Calu3 (cell line): ENCODE data around the gene CNGB1. TPM values are rescaled to one million over a fixed set of nuclear protein-coding genes. Genes with fewer than 3 reads are reported as not detected.
"Not testable (repeated sequence)": the region's sequence is repeated elsewhere in the genome, so short reads cannot be mapped to it uniquely, and the experiment has no call there.

ENCODE experiments used
- BruUV-seq: library from RNA; stranded (reverse); fragments of 400-500 nt; replicated peaks from 2 replicates; lab custom pipeline; 2021; lab: Mats Ljungman, UMichigan
- CTCF ChIA-PET: fragments of 300-600 bp; sonication (Branson Sonifier 250); formaldehyde crosslinking; loops from one replicate; lab custom pipeline; 2022; ENCODE audit warnings: antibody characterized with exemption; lab: Charles Lee
- DNase-seq: peaks from one replicate; pipeline ENCODE4 v3.0.0; 2022
- H3K27ac Mint-ChIP-seq: one replicate; pipeline ENCODE4 v1.8.0; 2022; ENCODE audit warnings: mixed read lengths; ENCODE audit not compliant: unreplicated experiment
- H3K27me3 Mint-ChIP-seq: one replicate; pipeline ENCODE4 v1.8.0; 2022; ENCODE audit warnings: mixed read lengths; ENCODE audit not compliant: unreplicated experiment
- H3K36me3 Mint-ChIP-seq: one replicate; pipeline ENCODE4 v1.8.0; 2022; ENCODE audit warnings: mild to moderate bottlenecking, moderate library complexity, mixed read lengths; ENCODE audit not compliant: insufficient read depth, unreplicated experiment
- H3K4me1 Mint-ChIP-seq: one replicate; pipeline ENCODE4 v1.8.0; 2022; ENCODE audit warnings: mild to moderate bottlenecking, low read depth, mixed read lengths; ENCODE audit not compliant: unreplicated experiment
- H3K4me3 Mint-ChIP-seq: one replicate; pipeline ENCODE4 v1.8.0; 2022; ENCODE audit warnings: mild to moderate bottlenecking, low read depth, moderate library complexity, mixed read lengths; ENCODE audit not compliant: unreplicated experiment
- H3K9me3 Mint-ChIP-seq: one replicate; pipeline ENCODE4 v1.8.0; 2022; ENCODE audit warnings: low read depth, mixed read lengths; ENCODE audit not compliant: unreplicated experiment
- intact Hi-C: fragments of 100-400 bp; cut with micrococcal nuclease; formaldehyde crosslinking; loops from one replicate; pipeline ENCODE4 v1.10.0; 2022; ENCODE audit not compliant: unreplicated experiment
- total RNA-seq: library from RNA; stranded (reverse); gene quantifications from 2 replicates; pipeline ENCODE4 v1.2.3, GENCODE V29; 2022
- TF ChIP-seq, protein P1 (sequence below): fragments of 200-600 bp; IDR thresholded peaks from one replicate; pipeline ENCODE4 v1.8.0; 2022; ENCODE audit warnings: antibody characterized with exemption; ENCODE audit not compliant: unreplicated experiment

CNGB1 gene
- total RNA-seq, 1 experiment from 2014 or later, result 0.19 TPM

DNA sequence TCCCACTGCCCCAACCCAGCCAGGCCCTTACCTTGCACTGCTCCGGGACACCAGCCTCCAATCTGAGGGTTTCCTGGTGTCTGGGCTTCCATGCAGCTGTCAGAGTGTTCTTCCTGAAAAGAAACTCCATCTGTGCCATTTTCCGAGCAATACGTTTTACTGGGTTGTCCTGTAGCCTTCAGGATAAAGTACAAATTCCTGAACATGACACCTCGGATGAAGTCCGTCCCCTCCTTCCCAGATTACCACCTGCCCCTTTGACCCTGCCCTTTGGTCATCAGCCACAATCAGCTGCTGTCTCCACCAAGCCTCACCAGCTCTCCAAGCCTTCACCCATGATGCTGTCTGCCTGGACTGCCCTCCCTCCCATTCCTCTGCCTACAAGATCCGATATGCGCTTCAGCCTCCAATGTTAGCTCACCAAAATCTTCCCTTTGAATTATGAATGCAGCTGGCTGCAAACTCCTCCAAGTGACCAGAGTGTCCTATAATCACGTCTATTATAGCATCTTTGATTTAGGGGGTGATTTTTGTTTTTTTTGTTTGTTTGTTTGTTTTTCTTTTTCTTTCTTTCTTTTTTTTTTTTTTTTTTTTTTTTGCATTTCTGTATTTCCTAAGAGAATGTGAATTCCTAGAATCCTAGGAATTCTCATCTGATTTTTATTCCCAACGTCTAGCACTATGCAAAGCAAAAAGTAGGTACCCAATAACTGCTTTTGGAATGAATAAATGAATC is 108.1 kb downstream of the CNGB1 start:
- Mint-ChIP-seq H3K4me3 (no peak overlapping the region), H3K4me1 (peaks cover 14% of the 10 kb centered on the region), H3K36me3 (no peaks in the 10 kb centered on the region), H3K27ac (no peak overlapping the region), H3K27me3 (no peaks in the 10 kb centered on the region), H3K9me3 (no peaks in the 10 kb centered on the region)
- TF ChIP-seq, protein P1, sequence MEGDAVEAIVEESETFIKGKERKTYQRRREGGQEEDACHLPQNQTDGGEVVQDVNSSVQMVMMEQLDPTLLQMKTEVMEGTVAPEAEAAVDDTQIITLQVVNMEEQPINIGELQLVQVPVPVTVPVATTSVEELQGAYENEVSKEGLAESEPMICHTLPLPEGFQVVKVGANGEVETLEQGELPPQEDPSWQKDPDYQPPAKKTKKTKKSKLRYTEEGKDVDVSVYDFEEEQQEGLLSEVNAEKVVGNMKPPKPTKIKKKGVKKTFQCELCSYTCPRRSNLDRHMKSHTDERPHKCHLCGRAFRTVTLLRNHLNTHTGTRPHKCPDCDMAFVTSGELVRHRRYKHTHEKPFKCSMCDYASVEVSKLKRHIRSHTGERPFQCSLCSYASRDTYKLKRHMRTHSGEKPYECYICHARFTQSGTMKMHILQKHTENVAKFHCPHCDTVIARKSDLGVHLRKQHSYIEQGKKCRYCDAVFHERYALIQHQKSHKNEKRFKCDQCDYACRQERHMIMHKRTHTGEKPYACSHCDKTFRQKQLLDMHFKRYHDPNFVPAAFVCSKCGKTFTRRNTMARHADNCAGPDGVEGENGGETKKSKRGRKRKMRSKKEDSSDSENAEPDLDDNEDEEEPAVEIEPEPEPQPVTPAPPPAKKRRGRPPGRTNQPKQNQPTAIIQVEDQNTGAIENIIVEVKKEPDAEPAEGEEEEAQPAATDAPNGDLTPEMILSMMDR, result no peak
- no TSS peak for BruUV-seq
- CTCF ChIA-PET, result interaction anchor here (0.5 to 2.3 kb wide), 15 partner anchors 16 to 502 kb away, joined by 3 to 38 read pairs (median 5); no protein-coding TSS in a partner anchor
- DNase-seq, result no peak
- intact Hi-C loops, result loop anchor here (1.0 to 2.0 kb wide), 2 partner anchors 68 to 106 kb away; no protein-coding TSS in a partner anchor

DNA sequence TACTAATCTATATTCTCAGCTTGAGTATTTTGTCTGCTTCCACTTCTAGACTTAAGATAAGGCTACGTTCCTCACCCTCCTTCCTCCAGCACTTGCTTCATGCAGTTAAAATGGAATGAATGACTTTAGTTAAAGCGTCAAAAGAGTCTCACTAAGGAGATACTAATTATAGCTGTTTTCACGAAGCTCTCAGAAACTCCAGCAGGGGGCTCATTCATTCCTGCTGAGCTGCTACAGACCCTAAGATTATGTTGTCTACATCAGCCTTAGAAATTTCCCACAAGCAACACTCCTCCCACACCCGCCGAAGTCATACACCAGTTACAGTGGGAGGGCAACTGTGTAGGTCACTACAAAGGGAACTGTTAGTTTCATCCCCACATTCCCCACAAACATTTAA is 111.6 kb downstream of the CNGB1 start:
- Mint-ChIP-seq H3K9me3 (no peaks in the 10 kb centered on the region), H3K36me3 (no peaks in the 10 kb centered on the region), H3K27me3 (no peaks in the 10 kb centered on the region), H3K4me1 (peaks cover 14% of the 10 kb centered on the region), H3K27ac (no peak overlapping the region), H3K4me3 (no peak overlapping the region)
- peak; percentile 49 for DNase-seq
- CTCF ChIA-PET, result interaction anchor here (0.7 to 1.9 kb wide), 9 partner anchors 25 to 67 kb away, joined by 3 to 9 read pairs (median 3); no protein-coding TSS in a partner anchor
- intact Hi-C loops, result no loop called here
- TF ChIP-seq, protein P1, result no peak
- no TSS peak for BruUV-seq

DNA sequence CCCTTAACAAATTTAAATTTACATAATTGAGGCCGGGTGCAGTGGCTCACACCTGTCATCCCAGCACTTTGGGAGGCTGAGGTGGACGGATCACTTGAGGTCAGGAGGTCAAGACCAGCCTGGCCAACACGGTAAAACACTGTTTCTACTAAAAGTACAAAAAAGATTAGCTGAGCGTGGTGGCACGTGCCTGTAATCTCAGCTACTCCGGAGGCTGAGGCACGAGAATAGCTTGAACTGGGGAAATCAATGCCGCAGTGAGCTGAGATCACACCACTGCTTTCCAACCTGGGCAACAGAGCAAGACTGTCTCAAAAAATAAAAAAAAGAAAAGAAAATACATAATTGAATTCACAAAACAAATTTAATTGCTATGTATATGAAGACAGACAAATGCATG is 112.3 kb downstream of the CNGB1 start:
- DNase-seq, result no peak
- Mint-ChIP-seq H3K4me1 (peaks cover 12% of the 10 kb centered on the region), H3K27ac (no peak overlapping the region), H3K4me3 (no peak overlapping the region), H3K9me3 (no peaks in the 10 kb centered on the region), H3K36me3 (no peaks in the 10 kb centered on the region), H3K27me3 (no peaks in the 10 kb centered on the region)
- CTCF ChIA-PET, result interaction anchor here (0.8 to 1.9 kb wide), 5 partner anchors 31 to 63 kb away, joined by 3 to 9 read pairs (median 4); no protein-coding TSS in a partner anchor
- BruUV-seq, result no TSS peak
- intact Hi-C loops, result no loop called here
- TF ChIP-seq, protein P1, result no peak

DNA sequence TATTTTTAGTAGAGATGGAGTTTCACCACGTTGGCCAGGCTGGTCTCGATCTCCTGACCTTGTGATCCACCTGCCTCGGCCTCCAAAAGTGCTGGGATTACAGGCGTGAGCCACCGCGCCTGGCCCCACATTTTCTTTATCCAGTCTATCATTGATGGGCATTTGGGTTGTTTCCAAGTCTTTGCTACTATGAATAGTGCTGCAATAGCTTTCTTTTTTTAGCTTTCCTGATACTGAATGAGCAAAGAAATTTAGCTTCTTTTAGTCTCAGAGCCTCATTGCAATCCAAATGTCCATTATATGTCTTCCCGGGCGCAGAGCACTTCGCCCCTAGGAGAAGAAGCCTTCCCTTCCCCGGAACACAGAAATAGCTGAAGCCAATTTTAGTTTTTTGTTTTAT is 112.9 kb downstream of the CNGB1 start:
- H3K9me3 Mint-ChIP-seq, BruUV-seq, intact Hi-C loops, H3K4me3 Mint-ChIP-seq, H3K27ac Mint-ChIP-seq, H3K27me3 Mint-ChIP-seq, DNase-seq, H3K36me3 Mint-ChIP-seq, H3K4me1 Mint-ChIP-seq: not testable (repeated sequence)
- CTCF ChIA-PET, result interaction anchor here (1.2 to 1.9 kb wide), 2 partner anchors 42 to 58 kb away, joined by 3 to 6 read pairs; no protein-coding TSS in a partner anchor

DNA sequence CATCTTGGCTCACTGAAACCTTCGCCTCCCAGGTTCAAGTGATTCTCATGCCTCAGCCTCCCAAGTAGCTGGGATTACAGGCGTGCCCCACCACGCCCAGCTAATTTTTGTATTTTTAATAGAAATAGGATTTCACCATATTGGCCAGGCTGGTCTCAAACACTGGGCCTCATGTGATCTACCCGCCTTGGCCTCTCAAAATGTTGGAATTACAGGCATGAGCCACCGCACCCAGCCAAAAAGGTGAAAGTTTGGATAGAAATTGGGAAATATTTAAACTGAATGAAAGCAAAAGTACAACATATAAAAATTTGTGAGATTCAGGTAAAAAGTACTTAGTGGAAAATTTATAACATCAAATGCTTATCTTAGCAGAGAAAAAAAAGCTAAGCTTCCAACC is 115.7 kb downstream of the CNGB1 start:
- Mint-ChIP-seq H3K4me1 (no peaks in the 10 kb centered on the region), H3K4me3 (no peak overlapping the region), H3K9me3 (no peaks in the 10 kb centered on the region), H3K36me3 (no peaks in the 10 kb centered on the region), H3K27me3 (no peaks in the 10 kb centered on the region), H3K27ac (no peak overlapping the region)
- CTCF ChIA-PET, result no interaction called here
- intact Hi-C loops, result no loop called here
- no peak for DNase-seq
- TF ChIP-seq, protein P1, result no peak
- BruUV-seq, result no TSS peak
